GM18508 (cell line): ENCODE measurements around the gene ZNF184.
"Not testable (repeated sequence)": the region's sequence is repeated elsewhere in the genome, so short reads cannot be mapped to it uniquely, and the experiment has no call there.

Experiments used
- ATAC-seq: cut with Tn5 transposase; IDR thresholded peaks from one replicate; pipeline ENCODE4 v1.9.1; 2021; ENCODE audit warnings: moderate number of reproducible peaks; ENCODE audit not compliant: insufficient read depth, unreplicated experiment

Gene ZNF184

GRCh38 chr6:27426045-27426620, 46.8 kb downstream of the ZNF184 start:
- ATAC-seq = no peak

DNA sequence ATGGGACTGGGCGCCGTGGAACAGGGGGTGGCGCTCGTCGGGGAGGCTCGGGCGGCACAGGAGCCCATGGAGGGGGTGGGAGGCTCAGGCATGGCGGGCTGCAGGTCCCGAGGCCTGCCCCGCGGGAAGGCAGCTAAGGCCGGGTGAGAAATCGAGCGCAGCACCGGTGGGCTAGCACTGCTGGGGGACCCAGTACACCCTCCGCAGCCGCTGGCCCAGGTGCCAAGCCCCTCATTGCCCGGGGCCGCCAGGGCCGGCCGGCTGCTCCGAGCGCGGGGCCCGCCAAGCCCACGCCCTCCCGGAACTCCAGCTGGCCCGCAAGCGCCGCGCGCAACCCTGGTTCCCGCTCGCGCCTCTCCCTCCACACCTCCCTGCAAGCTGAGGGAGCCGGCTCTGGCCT, 48.1 kb downstream of the ZNF184 start:
- ATAC-seq = not testable (repeated sequence)

DNA sequence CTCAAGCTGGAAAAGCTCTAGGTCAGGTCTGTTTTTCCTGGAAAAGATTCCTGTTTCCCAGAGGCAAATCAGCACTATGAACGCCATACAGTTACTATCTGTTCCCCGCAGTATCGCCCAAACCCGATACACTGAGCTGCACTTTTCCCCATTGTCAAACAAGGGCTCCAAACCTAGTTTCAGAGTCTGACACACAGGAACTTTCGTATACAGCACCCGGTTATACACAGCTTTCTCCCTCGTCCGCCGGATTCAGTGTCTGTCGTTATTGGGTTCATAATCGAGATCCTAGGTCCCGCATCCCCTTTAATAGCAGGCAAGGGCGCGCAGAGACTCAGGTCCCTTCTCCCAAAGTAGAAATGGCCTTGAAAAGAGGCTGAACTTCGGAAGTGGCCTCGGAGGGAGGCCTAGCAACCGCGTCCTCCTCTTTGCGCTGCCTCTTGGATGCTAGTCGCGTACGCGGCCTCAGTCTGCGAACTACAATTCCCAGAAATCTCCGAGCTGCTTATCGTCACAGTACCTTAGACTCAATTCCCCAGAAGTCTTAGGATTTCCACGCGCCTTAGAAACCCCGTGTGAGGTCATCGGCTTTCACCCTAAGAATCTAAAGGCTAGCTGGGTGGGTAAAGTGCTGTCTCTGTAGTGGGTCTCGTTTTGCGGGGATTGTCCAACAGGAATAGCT, 50.1 kb downstream of the ZNF184 start:
- no peak for ATAC-seq

- ATAC-seq = no peak
Measured at GRCh38 chr6:27419363-27419762, 53.5 kb downstream of the ZNF184 start.

GRCh38 chr6:27415898-27416297, 57.0 kb downstream of the ZNF184 start:
- ATAC-seq = no peak

- no peak for ATAC-seq
Measured at GRCh38 chr6:27414996-27415395, 57.9 kb downstream of the ZNF184 start.

DNA sequence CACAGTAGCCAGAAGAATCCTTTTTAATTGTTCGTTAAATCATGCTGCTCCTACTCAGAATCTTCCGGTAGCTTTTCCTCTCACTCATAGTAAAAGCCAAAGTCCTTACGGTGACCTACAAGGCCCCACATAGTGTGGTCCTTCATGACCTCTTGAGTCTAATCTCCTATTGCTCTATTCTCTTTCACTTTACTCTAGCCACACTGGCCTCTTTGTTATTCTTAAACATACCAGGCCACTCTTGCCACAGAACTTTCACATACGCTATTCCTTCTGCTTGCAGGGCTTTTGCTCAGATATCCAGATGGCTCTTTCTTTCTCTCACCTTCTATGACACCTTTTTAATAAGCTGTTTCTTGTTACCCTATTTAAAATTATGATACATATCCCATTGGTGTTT, 58.6 kb downstream of the ZNF184 start:
- ATAC-seq = no peak

DNA sequence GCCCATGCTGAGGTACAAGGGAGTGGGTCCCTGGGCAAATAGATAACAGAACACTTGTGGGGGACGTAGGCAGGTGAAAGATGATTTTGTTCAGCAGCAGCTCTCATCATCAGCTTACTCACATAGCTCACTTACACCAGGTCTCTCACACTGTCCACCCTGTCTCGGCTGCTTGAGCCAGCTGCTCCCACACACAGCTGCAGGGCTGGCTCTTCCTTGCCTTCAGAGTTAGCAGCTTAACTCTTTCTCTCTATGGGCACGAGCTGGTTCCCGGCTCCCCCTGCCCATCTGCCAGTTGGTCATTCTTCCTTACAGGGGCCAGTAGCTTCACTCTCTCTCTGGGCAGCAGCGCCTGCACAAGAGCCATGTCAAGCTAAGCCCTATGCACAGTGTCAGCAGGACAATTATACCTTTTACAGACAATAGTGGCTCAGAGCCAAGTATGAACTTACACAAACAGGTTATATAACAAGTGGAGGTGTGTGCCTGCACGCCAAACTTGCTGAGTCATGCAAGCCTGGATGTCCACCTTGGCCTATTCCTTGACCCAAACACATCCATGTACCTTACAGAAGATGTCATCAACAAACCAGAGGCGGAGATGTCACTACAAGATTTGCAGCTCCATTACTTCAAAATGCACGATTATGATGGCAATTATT, 65.6 kb downstream of the ZNF184 start:
- no peak for ATAC-seq

GRCh38 chr6:27406085-27406484, 66.8 kb downstream of the ZNF184 start:
- ATAC-seq = no peak

DNA sequence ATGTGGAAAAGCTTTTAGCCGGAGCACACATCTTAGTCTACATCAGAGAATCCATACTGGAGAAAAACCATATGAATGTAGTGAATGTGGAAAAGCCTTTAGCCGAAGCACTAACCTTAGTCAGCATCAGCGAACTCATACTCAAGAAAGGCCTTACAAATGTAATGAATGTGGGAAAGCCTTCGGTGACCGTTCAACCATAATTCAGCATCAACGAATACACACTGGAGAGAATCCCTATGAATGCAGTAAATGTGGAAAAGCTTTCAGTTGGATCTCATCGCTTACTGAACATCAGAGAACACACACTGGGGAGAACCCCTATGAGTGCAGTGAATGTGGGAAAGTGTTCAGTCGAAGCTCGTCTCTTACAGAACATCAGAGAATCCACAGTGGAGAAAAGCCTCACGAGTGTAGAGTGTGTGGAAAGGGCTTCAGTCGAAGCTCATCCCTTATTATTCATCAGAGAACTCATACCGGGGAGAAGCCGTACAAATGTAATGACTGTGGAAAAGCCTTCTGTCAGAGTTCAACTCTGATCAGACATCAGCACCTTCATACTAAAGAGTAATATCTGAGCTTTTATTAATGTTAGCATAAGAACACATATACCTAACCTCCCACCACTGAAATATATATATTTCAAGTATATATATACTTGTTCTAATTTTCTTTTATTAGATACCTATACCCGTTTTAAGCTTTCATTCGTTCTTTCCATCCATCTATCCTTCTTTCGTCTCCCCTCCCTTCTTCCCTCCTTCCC, 71.8 kb downstream of the ZNF184 start:
- ATAC-seq = no peak
